ENCODE data around the gene UBA5. TPM values are rescaled to one million over a fixed set of nuclear protein-coding genes. Genes with fewer than 3 reads are reported as not detected.

Gene UBA5
- total and polyA plus RNA-seq, 4 donors: 15.3 to 51.9 (median 36.0) TPM

- Histone ChIP-seq H3K36me3 (ENCODE audit: control insufficient read depth in 4 of 4, insufficient read depth in 3 of 4, low read depth in 1 of 4, low read length in 3 of 4) (peaks cover 0 to 3% (median 0%) of the 10 kb centered on the region in 4 donors), H3K27me3 (ENCODE audit: control insufficient read depth in 4 of 4, insufficient read depth in 4 of 4, low read length in 3 of 4) (no peaks in the 10 kb centered on the region), H3K9me3 (ENCODE audit: control insufficient read depth in 4 of 4, low read length in 3 of 4) (no peaks in the 10 kb centered on the region), H3K4me1 (ENCODE audit: control insufficient read depth in 4 of 4, insufficient read depth in 4 of 4, low read length in 3 of 4) (peaks cover 5 to 51% (median 28%) of the 10 kb centered on the region in 4 donors), H3K4me3 (ENCODE audit: low read depth in 1 of 3, low read length in 3 of 3) (peak overlapping the region; percentile 57 to 90 (median 78)), H3K27ac (ENCODE audit: low read depth in 1 of 2, low read length in 2 of 2) (peak overlapping the region; percentile 92 to 99), H3K9ac (ENCODE audit: low read depth in 1 of 2, low read length in 2 of 2) (peak overlapping the region; percentile 85 to 97)
- no peak for DNase-seq (ENCODE audit: low spot score)
- 9% methylated on average over 8 of the region's 8 CpGs for WGBS
- TF ChIP-seq ZBTB33 (IDR thresholded peaks at IDR 0.05): no peak
- TF ChIP-seq HNF4A (conservative IDR thresholded peaks at IDR 0.05): peak; percentile 11 to 38
- no peak for TF ChIP-seq YY1 (IDR thresholded peaks at IDR 0.05)
- no peak for TF ChIP-seq SP1 (IDR thresholded peaks at IDR 0.05)
- TF ChIP-seq HNF4G (IDR thresholded peaks at IDR 0.05): no peak
Observed at GRCh38 chr3:132661101-132661500, 972 bp downstream of the UBA5 start.

- Histone ChIP-seq H3K4me1 (ENCODE audit: control insufficient read depth in 4 of 4, insufficient read depth in 4 of 4, low read length in 3 of 4) (peaks cover 5 to 41% (median 24%) of the 10 kb centered on the region in 4 donors), H3K27me3 (ENCODE audit: control insufficient read depth in 4 of 4, insufficient read depth in 4 of 4, low read length in 3 of 4) (no peaks in the 10 kb centered on the region), H3K4me3 (ENCODE audit: low read depth in 1 of 3, low read length in 3 of 3) (no peak overlapping the region), H3K27ac (ENCODE audit: low read depth in 1 of 2, low read length in 2 of 2) (no peak overlapping the region), H3K9me3 (ENCODE audit: control insufficient read depth in 4 of 4, low read length in 3 of 4) (no peaks in the 10 kb centered on the region), H3K9ac (ENCODE audit: low read depth in 1 of 2, low read length in 2 of 2) (no peak overlapping the region), H3K36me3 (ENCODE audit: control insufficient read depth in 4 of 4, insufficient read depth in 3 of 4, low read depth in 1 of 4, low read length in 3 of 4) (peaks cover 0 to 3% (median 0%) of the 10 kb centered on the region in 4 donors)
- TF ChIP-seq HNF4A (conservative IDR thresholded peaks at IDR 0.05) (no peak), NR2F2 (IDR thresholded peaks at IDR 0.05) (no peak), CTCF (IDR thresholded peaks at IDR 0.05; ENCODE audit: low read depth, low read length, missing input control) (no peak), FOXA2 (IDR thresholded peaks at IDR 0.05) (no peak), HNF4G (IDR thresholded peaks at IDR 0.05) (no peak), YY1 (IDR thresholded peaks at IDR 0.05) (no peak), GABPA (IDR thresholded peaks at IDR 0.05 in 1 of 2, conservative IDR thresholded peaks at IDR 0.05 in 1 of 2) (no peak), ATF3 (IDR thresholded peaks at IDR 0.05) (no peak), JUND (IDR thresholded peaks at IDR 0.05) (no peak), RAD21 (IDR thresholded peaks at IDR 0.05) (no peak), SP1 (IDR thresholded peaks at IDR 0.05) (no peak), EGR1 (IDR thresholded peaks at IDR 0.05; ENCODE audit: low read depth in 2 of 2) (no peak), ZBTB33 (IDR thresholded peaks at IDR 0.05) (no peak), TAF1 (conservative IDR thresholded peaks at IDR 0.05) (no peak), REST (IDR thresholded peaks at IDR 0.05) (no peak), FOXA1 (IDR thresholded peaks at IDR 0.05) (no peak), MAX (IDR thresholded peaks at IDR 0.05) (no peak), RXRA (IDR thresholded peaks at IDR 0.05) (no peak)
- DNase-seq (ENCODE audit: low spot score): no peak
Observed at GRCh38 chr3:132662212-132662611, 2.1 kb downstream of the UBA5 start.

All from liver (tissue), 9 donors.